Nephron progenitor cell (in vitro differentiated cells): ENCODE results near the gene TSHZ2.

Experiments used
- DNase-seq: peaks from one replicate; pipeline ENCODE4 v3.0.0; 2021
- H3K27ac Mint-ChIP-seq: 2 replicates; pipeline ENCODE4 v1.8.0; 2021; ENCODE audit warnings: mild to moderate bottlenecking, moderate library complexity, mixed read lengths
- H3K27me3 Mint-ChIP-seq: 2 replicates; pipeline ENCODE4 v1.8.0; 2021; ENCODE audit warnings: mild to moderate bottlenecking, low read depth, mixed read lengths; ENCODE audit not compliant: poor library complexity
- H3K36me3 Mint-ChIP-seq: 2 replicates; pipeline ENCODE4 v1.8.0; 2021; ENCODE audit warnings: low read depth, mixed read lengths
- H3K4me1 Mint-ChIP-seq: 2 replicates; pipeline ENCODE4 v1.8.0; 2021; ENCODE audit warnings: mixed read lengths
- H3K4me3 Mint-ChIP-seq: 2 replicates; pipeline ENCODE4 v1.8.0; 2021; ENCODE audit warnings: mild to moderate bottlenecking, moderate library complexity, mixed read lengths
- H3K9me3 Mint-ChIP-seq: 2 replicates; pipeline ENCODE4 v1.8.0; 2021; ENCODE audit warnings: mild to moderate bottlenecking, moderate library complexity, mixed read lengths
- TF ChIP-seq, protein P1 (sequence below): fragments of 200-600 bp; sonication (generic); IDR thresholded peaks from 2 replicates; pipeline ENCODE4 v1.5.0; 2021; ENCODE audit warnings: antibody characterized with exemption

TSHZ2 gene

DNA sequence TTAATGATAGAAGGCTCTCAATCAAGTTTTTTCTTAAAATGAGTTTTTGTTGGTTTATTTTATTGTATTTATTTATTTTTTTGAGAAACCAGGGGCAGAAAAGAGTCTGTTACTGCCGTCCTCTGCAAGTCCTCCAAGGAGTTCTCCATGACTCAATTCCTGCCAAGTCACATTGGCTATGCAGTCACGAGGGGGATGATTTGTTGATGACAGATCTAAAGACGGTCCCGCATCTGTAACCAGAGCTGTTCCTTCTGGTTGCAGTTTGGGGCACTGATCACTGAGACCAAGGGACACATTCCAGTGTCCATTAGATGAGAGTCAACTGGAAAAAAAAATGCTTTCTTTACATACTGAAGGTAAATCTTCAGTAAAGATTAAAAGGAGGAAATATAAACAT is 13.9 kb upstream of the TSHZ2 start:
- TF ChIP-seq, protein P1, sequence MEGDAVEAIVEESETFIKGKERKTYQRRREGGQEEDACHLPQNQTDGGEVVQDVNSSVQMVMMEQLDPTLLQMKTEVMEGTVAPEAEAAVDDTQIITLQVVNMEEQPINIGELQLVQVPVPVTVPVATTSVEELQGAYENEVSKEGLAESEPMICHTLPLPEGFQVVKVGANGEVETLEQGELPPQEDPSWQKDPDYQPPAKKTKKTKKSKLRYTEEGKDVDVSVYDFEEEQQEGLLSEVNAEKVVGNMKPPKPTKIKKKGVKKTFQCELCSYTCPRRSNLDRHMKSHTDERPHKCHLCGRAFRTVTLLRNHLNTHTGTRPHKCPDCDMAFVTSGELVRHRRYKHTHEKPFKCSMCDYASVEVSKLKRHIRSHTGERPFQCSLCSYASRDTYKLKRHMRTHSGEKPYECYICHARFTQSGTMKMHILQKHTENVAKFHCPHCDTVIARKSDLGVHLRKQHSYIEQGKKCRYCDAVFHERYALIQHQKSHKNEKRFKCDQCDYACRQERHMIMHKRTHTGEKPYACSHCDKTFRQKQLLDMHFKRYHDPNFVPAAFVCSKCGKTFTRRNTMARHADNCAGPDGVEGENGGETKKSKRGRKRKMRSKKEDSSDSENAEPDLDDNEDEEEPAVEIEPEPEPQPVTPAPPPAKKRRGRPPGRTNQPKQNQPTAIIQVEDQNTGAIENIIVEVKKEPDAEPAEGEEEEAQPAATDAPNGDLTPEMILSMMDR: no peak
- Mint-ChIP-seq H3K36me3 (no peaks in the 10 kb centered on the region), H3K4me1 (peaks cover 56% of the 10 kb centered on the region), H3K9me3 (peaks cover 3% of the 10 kb centered on the region), H3K4me3 (peak overlapping the region; percentile 38), H3K27ac (peak overlapping the region; percentile 97), H3K27me3 (no peaks in the 10 kb centered on the region)
- peak; percentile 36 for DNase-seq

DNA sequence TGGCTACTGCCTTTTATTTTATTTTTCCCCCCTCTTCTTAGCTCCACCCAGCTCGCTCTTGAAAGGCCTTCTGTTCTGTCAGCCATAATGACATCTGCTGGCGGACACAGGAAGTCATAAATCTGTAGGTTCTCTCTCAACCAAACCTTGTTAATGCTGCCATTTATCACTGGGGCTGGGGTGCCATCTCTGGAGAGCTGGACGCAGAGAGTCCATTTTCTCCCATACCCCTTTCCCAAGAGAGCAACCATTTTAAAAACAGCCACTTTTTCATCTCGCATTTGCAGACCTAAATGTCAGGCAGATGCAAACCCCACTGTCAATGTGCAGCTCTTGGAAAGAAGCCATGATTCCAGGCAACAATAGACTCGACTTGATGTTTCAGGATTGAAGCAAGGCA is 13.0 kb upstream of the TSHZ2 start:
- peak; percentile 48 for DNase-seq
- Mint-ChIP-seq H3K4me1 (peaks cover 65% of the 10 kb centered on the region), H3K4me3 (peak overlapping the region; percentile 62), H3K27me3 (no peaks in the 10 kb centered on the region), H3K27ac (peak overlapping the region; percentile 97), H3K9me3 (peaks cover 3% of the 10 kb centered on the region), H3K36me3 (no peaks in the 10 kb centered on the region)
- TF ChIP-seq, protein P1: no peak

DNA sequence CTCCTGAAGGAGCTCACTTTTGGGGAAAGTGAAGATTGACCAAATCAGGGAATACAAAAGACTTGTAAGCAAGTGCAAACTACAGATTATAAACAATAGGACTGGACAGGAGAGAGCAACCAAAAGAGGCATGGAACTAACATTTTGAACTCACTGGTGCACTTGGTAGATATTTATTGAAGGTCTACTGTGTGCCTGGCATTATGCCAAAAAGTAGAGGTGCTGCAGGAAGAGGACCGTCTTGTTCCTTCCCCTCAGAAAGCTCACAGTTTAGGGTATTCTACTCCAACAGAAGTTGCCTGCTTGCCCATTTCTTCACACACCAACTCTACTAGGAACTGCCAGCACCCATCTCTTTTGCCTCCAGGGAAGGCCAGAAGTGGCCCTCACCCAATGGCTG is 10.0 kb upstream of the TSHZ2 start:
- TF ChIP-seq, protein P1: no peak
- no peaks in the 10 kb centered on the region for H3K27me3 Mint-ChIP-seq
- H3K27ac Mint-ChIP-seq: no peak overlapping the region
- H3K9me3 Mint-ChIP-seq: peaks cover 6% of the 10 kb centered on the region
- peak overlapping the region; percentile 8 for H3K4me3 Mint-ChIP-seq
- H3K4me1 Mint-ChIP-seq: peaks cover 78% of the 10 kb centered on the region
- H3K36me3 Mint-ChIP-seq: no peaks in the 10 kb centered on the region
- no peak for DNase-seq

DNA sequence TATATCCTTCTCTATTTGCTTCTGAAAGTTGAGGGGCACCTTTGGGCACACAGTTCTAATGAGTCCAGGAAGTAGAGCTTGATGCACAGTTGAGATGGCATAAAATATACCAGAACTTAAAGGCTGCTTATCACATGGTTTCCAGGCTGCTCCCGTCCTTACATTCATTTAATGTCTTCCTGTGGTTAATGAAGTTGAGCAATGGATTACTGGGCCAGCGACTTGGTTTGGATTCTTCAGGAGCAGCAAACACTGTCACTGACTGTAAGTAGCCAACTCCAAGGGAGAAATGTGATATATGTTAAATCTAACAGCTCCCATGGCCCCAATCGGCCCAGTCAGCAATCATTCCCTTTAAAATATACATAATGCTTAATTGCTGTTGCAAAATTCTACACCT is 9.0 kb upstream of the TSHZ2 start:
- peaks cover 68% of the 10 kb centered on the region for H3K4me1 Mint-ChIP-seq
- no peaks in the 10 kb centered on the region for H3K27me3 Mint-ChIP-seq
- TF ChIP-seq, protein P1: no peak
- peaks cover 6% of the 10 kb centered on the region for H3K9me3 Mint-ChIP-seq
- no peaks in the 10 kb centered on the region for H3K36me3 Mint-ChIP-seq
- no peak for DNase-seq
- H3K27ac Mint-ChIP-seq: no peak overlapping the region
- no peak overlapping the region for H3K4me3 Mint-ChIP-seq

DNA sequence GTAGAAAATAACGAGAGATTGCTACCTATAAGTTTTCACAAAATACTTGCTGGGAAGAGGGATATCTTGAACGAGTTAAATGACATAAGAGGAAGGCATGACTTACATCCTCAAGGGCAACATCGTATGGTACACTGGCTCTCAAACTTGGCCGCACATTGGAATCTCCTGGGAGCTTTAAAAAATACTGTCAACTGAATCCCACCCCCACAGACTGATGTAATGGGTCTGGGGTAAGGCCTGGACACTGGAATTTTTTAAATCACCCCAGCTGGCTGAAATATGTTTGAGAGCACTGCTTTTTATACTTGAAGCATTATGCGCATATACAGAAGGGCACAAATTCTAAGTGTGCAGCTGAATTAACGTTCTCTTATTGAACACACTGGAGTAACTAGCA is 8.0 kb upstream of the TSHZ2 start:
- Mint-ChIP-seq H3K36me3 (no peaks in the 10 kb centered on the region), H3K4me1 (peaks cover 58% of the 10 kb centered on the region), H3K27ac (peak overlapping the region; percentile 87), H3K27me3 (no peaks in the 10 kb centered on the region), H3K4me3 (peak overlapping the region; percentile 47), H3K9me3 (peaks cover 10% of the 10 kb centered on the region)
- DNase-seq: peak; percentile 24
- TF ChIP-seq, protein P1: no peak

DNA sequence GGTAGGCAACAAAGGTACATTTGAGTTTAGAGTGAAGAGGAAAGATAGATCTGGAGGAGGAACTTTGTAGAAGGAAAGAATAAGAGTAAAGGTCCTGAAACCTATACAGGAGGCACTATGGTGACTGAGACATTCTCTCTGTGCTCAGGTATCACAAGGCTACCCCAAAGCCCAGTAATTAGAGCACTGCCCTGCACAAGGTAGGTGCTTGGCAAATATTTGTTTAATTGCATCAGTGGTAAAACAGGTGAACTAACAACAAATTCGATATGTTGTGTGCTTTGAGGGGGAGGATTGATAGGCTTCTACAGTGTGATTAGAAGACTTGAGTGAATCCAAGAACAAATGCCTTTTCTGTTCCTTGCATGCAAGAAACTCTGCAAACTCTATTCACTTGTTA is 6.8 kb upstream of the TSHZ2 start:
- H3K27me3 Mint-ChIP-seq: no peaks in the 10 kb centered on the region
- H3K4me1 Mint-ChIP-seq: peaks cover 47% of the 10 kb centered on the region
- TF ChIP-seq, protein P1: no peak
- H3K27ac Mint-ChIP-seq: peak overlapping the region; percentile 53
- no peak overlapping the region for H3K4me3 Mint-ChIP-seq
- H3K9me3 Mint-ChIP-seq: peaks cover 19% of the 10 kb centered on the region
- no peaks in the 10 kb centered on the region for H3K36me3 Mint-ChIP-seq
- no peak for DNase-seq
